OCI-LY7 (cell line): ENCODE results near the gene HGFAC. TPM values are rescaled to one million over a fixed set of nuclear protein-coding genes. Genes with fewer than 3 reads are reported as not detected.

Source experiments
- BruUV-seq: library from RNA; stranded (reverse); fragments of 400-500 nt; replicated peaks from 2 replicates; lab custom pipeline; 2021; lab: Mats Ljungman, UMichigan
- CTCF ChIA-PET: fragments of 300-600 bp; sonication (Branson Sonifier 250); formaldehyde crosslinking; loops from one replicate; lab custom pipeline; 2022; ENCODE audit warnings: antibody characterized with exemption; ENCODE audit not compliant: unreplicated experiment; lab: Charles Lee
- POLR2A ChIA-PET: fragments of 300-600 bp; sonication (Branson Sonifier 250); formaldehyde crosslinking; loops from one replicate; lab custom pipeline; 2022; ENCODE audit warnings: antibody characterized with exemption; lab: Charles Lee
- DNase-seq: peaks from one replicate; pipeline ENCODE4 v3.0.0-alpha.2; 2015; ENCODE audit warnings: low spot score
- H2AFZ ChIP-seq: fragments of 200-600 bp; sonication (generic), shearing (Covaris generic); 2 replicates; pipeline ENCODE4 v1.6.1; 2014; ENCODE audit warnings: mild to moderate bottlenecking, antibody characterized with exemption, low read length, moderate library complexity
- H3K27ac ChIP-seq: fragments of 200-600 bp; sonication (generic); 2 replicates; pipeline ENCODE4 v1.5.1; 2014; ENCODE audit warnings: mixed run types, low read depth, mild to moderate bottlenecking, moderate library complexity, low read length, inconsistent platforms; ENCODE audit not compliant: poor library complexity, severe bottlenecking
- H3K36me3 ChIP-seq: fragments of 200-600 bp; sonication (generic); 2 replicates; pipeline ENCODE4 v1.6.1; 2014; ENCODE audit warnings: mild to moderate bottlenecking, antibody characterized with exemption, low read length, moderate library complexity, mixed read lengths; ENCODE audit not compliant: insufficient read depth
- H3K4me1 ChIP-seq: fragments of 200-600 bp; sonication (generic); 2 replicates; pipeline ENCODE4 v1.5.1; 2014; ENCODE audit warnings: mild to moderate bottlenecking, low read length; ENCODE audit not compliant: insufficient read depth, poor library complexity, severe bottlenecking
- H3K4me2 ChIP-seq: fragments of 200-600 bp; sonication (generic); 2 replicates; pipeline ENCODE4 v1.6.1; 2014; ENCODE audit warnings: mild to moderate bottlenecking, low read length
- H3K4me3 ChIP-seq: fragments of 200-600 bp; sonication (generic); 2 replicates; pipeline ENCODE4 v1.5.1; 2014; ENCODE audit warnings: mild to moderate bottlenecking, low read depth, low read length; ENCODE audit not compliant: poor library complexity, severe bottlenecking
- H3K79me2 ChIP-seq: fragments of 200-600 bp; sonication (generic); 2 replicates; pipeline ENCODE4 v1.6.1; 2016; ENCODE audit warnings: low read depth, mild to moderate bottlenecking, low read length, moderate library complexity, mixed read lengths; ENCODE audit not compliant: insufficient read depth
- H3K9me2 ChIP-seq: fragments of 200-600 bp; sonication (generic); 2 replicates; pipeline ENCODE4 v1.6.1; 2016; ENCODE audit warnings: mild to moderate bottlenecking, low read length, mixed read lengths; ENCODE audit not compliant: insufficient read depth
- H3K9me3 ChIP-seq: fragments of 200-600 bp; sonication (generic); 2 replicates; pipeline ENCODE4 v1.6.1; 2014; ENCODE audit warnings: mild to moderate bottlenecking, mixed run types, low read length, mixed read lengths
- H4K20me1 ChIP-seq: fragments of 200-600 bp; sonication (generic); 2 replicates; pipeline ENCODE4 v1.6.1; 2014; ENCODE audit warnings: mild to moderate bottlenecking, antibody characterized with exemption, low read length, moderate library complexity, mixed read lengths; ENCODE audit not compliant: insufficient read depth
- EZH2phosphoT487 ChIP-seq: fragments of 200-600 bp; sonication (generic); IDR thresholded peaks from 2 replicates; pipeline ENCODE4 v1.6.1; 2018; ENCODE audit warnings: low read depth, borderline replicate concordance, mild to moderate bottlenecking, mixed run types, antibody characterized with exemption, low read length, moderate library complexity, mixed read lengths
- intact Hi-C: fragments of 100-400 bp; cut with micrococcal nuclease; formaldehyde crosslinking; loops from one replicate; pipeline ENCODE4 v1.10.0; 2022; ENCODE audit not compliant: unreplicated experiment
- total RNA-seq, 2 experiments: library from RNA; depleted of rRNA in 1 of 2; stranded (reverse); fragments of >200 nt in 1 of 2; shearing (Covaris generic) in 1 of 2; gene quantifications; 2 replicates each; pipeline ENCODE4 v1.2.3, GENCODE V29; 2014 to 2022
- TF ChIP-seq, protein P1 (sequence below): fragments of 200-600 bp; sonication (generic); conservative IDR thresholded peaks from 2 replicates; pipeline ENCODE4 v1.5.1; 2014; ENCODE audit warnings: mild to moderate bottlenecking, antibody characterized with exemption, low read length, moderate library complexity, mixed read lengths

The HGFAC gene
- total RNA-seq, 2 experiments from 2014 or later, result not detected

DNA sequence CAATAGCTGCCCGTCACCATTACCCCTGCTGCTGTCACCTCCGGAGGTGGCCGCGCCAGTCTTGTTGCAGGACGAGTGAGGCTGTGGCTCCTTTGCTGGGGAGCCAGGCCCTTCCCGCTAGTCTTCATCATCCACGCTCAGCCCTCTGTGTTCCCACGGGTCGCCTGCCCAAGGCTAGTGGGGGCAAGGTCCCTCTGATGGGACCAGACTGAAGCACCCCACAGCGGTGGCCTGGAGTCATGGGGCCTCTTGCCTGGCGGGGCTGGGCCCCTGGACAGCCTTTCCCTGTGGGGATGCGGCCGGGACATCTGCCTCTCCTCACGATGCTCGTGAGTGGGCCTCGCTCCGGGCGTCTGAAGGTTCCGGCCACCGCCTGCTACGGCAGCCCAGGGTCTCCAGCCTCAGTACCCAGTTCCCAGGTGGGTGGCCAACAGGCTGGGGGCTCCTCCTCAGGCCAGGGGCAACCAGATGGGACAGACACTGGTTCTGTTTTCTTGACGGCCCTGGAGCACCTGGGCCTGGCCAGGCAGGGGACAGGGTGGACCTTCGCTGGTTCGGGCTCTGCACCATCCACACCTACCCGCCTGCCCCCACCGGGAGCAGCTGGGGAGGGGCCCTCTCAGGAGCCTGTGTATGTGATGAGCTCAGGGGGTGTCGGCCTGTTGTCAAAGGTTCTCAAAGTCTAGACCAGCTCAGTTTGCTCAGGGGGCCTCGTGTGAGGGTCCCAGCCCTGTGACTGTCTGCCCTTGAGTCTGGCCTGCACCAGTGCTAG is 53.6 kb downstream of the HGFAC start:
- Histone ChIP-seq H2AFZ (no peak overlapping the region), H3K9me3 (no peaks in the 10 kb centered on the region), H3K79me2 (no peaks in the 10 kb centered on the region), H3K4me3 (no peak overlapping the region), H3K9me2 (no peaks in the 10 kb centered on the region), H3K27ac (no peak overlapping the region), H3K4me2 (no peak overlapping the region), H3K4me1 (no peaks in the 10 kb centered on the region), H3K36me3 (no peaks in the 10 kb centered on the region), H4K20me1 (no peaks in the 10 kb centered on the region)
- no peak for DNase-seq
- ChIA-PET POLR2A (interaction anchor here (1.0 kb wide), 1 partner anchor 11 kb away, joined by 3 read pairs; no protein-coding TSS in a partner anchor), CTCF (no interaction called here)
- intact Hi-C loops, result no loop called here
- no peak for TF ChIP-seq EZH2phosphoT487
- TF ChIP-seq, protein P1, sequence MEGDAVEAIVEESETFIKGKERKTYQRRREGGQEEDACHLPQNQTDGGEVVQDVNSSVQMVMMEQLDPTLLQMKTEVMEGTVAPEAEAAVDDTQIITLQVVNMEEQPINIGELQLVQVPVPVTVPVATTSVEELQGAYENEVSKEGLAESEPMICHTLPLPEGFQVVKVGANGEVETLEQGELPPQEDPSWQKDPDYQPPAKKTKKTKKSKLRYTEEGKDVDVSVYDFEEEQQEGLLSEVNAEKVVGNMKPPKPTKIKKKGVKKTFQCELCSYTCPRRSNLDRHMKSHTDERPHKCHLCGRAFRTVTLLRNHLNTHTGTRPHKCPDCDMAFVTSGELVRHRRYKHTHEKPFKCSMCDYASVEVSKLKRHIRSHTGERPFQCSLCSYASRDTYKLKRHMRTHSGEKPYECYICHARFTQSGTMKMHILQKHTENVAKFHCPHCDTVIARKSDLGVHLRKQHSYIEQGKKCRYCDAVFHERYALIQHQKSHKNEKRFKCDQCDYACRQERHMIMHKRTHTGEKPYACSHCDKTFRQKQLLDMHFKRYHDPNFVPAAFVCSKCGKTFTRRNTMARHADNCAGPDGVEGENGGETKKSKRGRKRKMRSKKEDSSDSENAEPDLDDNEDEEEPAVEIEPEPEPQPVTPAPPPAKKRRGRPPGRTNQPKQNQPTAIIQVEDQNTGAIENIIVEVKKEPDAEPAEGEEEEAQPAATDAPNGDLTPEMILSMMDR, result no peak
- BruUV-seq, result no TSS peak

DNA sequence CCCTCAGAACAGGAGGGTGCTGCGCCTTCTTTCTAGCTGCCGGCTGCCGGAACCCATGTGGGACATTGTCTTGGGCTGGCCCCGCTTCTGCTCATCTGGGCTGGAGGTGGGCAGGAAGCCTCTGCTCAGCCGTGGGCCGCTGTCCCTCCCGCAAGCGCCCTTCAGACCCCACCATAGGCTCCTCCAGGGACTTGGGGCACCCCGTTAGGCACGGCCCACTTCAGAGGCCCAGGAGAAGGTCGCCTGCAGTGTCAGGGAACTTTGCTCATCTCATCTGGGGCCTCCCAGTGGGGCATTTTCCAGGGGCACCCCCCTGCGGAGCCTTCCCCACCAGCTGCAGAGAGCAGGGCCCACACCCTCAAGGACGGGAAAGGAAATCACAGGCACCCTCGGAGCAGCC is 54.3 kb downstream of the HGFAC start:
- H3K9me2 ChIP-seq, result no peaks in the 10 kb centered on the region
- no peaks in the 10 kb centered on the region for H3K36me3 ChIP-seq
- DNase-seq, result no peak
- H2AFZ ChIP-seq, result no peak overlapping the region
- intact Hi-C loops, result no loop called here
- H3K4me1 ChIP-seq, result no peaks in the 10 kb centered on the region
- POLR2A ChIA-PET, result interaction anchor here (1.0 kb wide), 1 partner anchor 10 kb away, joined by 3 read pairs; no protein-coding TSS in a partner anchor
- H4K20me1 ChIP-seq, result no peaks in the 10 kb centered on the region
- no peak for TF ChIP-seq EZH2phosphoT487
- TF ChIP-seq, protein P1, result no peak
- H3K27ac ChIP-seq, result no peak overlapping the region
- CTCF ChIA-PET, result no interaction called here
- H3K4me3 ChIP-seq, result no peak overlapping the region
- no TSS peak for BruUV-seq
- no peak overlapping the region for H3K4me2 ChIP-seq
- H3K9me3 ChIP-seq, result no peaks in the 10 kb centered on the region
- no peaks in the 10 kb centered on the region for H3K79me2 ChIP-seq

DNA sequence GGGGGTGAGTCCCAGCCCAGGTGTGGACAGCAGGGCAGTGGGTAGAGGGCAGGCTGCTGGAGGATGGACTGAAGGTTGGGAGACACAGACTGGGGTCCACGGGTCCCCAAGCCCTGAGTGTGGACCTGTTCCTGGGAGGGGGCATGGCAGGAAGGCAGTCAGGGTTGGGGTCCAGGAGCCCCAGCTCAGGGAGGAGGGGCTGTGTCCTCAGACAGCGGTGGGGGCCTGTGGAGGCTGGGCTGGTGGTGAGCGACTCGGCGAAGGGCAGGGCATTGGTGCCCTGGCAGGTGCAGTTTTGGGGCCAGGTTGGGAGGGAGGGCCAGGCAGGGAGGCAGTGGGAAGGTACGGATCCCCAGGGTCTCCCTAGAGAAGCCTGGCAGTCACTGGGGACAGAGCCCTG is 55.3 kb downstream of the HGFAC start:
- no peak for DNase-seq
- CTCF ChIA-PET, result no interaction called here
- Histone ChIP-seq H3K4me2 (no peak overlapping the region), H3K9me2 (no peaks in the 10 kb centered on the region), H3K79me2 (no peaks in the 10 kb centered on the region), H2AFZ (no peak overlapping the region), H3K27ac (no peak overlapping the region), H4K20me1 (no peaks in the 10 kb centered on the region), H3K4me1 (no peaks in the 10 kb centered on the region), H3K4me3 (no peak overlapping the region), H3K36me3 (no peaks in the 10 kb centered on the region), H3K9me3 (no peaks in the 10 kb centered on the region)
- intact Hi-C loops, result no loop called here
- no TSS peak for BruUV-seq
- POLR2A ChIA-PET, result no interaction called here
- TF ChIP-seq EZH2phosphoT487, result no peak
- TF ChIP-seq, protein P1, result no peak
